Psoas muscle (tissue), 8 donors: ENCODE measurements around the gene MYMX. TPM values are rescaled to one million over a fixed set of nuclear protein-coding genes. Genes with fewer than 3 reads are reported as not detected.
A peak's percentile ranks its signal among the peaks of the same experiment; 100 is the strongest.

ENCODE experiments used
- ATAC-seq, 4 donors: fragments of 200-7000 bp; cut with Tn5 transposase; one replicate each; pipeline ENCODE4 v1.9.1; 2020; ENCODE audit warnings: moderate library complexity in 3 of 4, mild to moderate bottlenecking in 2 of 4
- DNase-seq, 2 donors: peaks; one replicate each; pipeline ENCODE4 v3.0.0-alpha.2; 2020
- H3K27ac ChIP-seq: fragments of 200-600 bp; one replicate; pipeline ENCODE4 v1.8.0; 2022
- H3K27me3 ChIP-seq, 3 donors: fragments of 200-600 bp in 1 of 3; one replicate each; pipeline versions ENCODE4 v1.6.1 to v1.8.0; 2013 to 2022; ENCODE audit warnings: low read length in 2 of 3, mild to moderate bottlenecking in 2 of 3, moderate library complexity in 1 of 3; ENCODE audit not compliant: insufficient read depth in 3 of 3
- H3K36me3 ChIP-seq, 2 donors: fragments of 200-600 bp in 1 of 2; one replicate each; pipeline versions ENCODE4 v1.6.1 to v1.8.0; 2013 to 2022; ENCODE audit warnings: low read depth in 1 of 2, mild to moderate bottlenecking in 1 of 2, moderate library complexity in 1 of 2; ENCODE audit not compliant: insufficient read depth in 1 of 2
- H3K4me1 ChIP-seq: fragments of 200-600 bp; one replicate; pipeline ENCODE4 v1.8.0; 2022
- H3K4me3 ChIP-seq: fragments of 200-600 bp; one replicate; pipeline ENCODE4 v1.8.0; 2022; ENCODE audit warnings: mild to moderate bottlenecking
- H3K9me3 ChIP-seq: fragments of 200-600 bp; one replicate; pipeline ENCODE4 v1.8.0; 2022
- CTCF ChIP-seq: fragments of 200-600 bp; IDR thresholded peaks from one replicate; pipeline ENCODE4 v1.8.0; 2022; ENCODE audit warnings: antibody characterized with exemption
- WGBS, 3 donors: extraction: QIAGEN DNeasy Blood & Tissue Kit; methylation state at CpG; one replicate each; pipeline versions ENCODE4 v1.1.6 to v1.1.7; 2013; 5-methylcytosine and 5-hydroxymethylcytosine counted together
- intact Hi-C, 2 donors: fragments of 100-400 bp; cut with DNase I; formaldehyde crosslinking; loops; one replicate each; pipeline versions ENCODE4 v1.11.0 to v1.14.2; 2022
- long read RNA-seq, 2 donors: library from polyadenylated mRNA; unstranded; transcript quantifications; one replicate each; pipeline ENCODE4 v2.0.0, GENCODE V29; 2021
- polyA plus RNA-seq, 3 donors: library from polyadenylated mRNA; stranded (reverse); fragments of 200-250 nt; gene quantifications; one replicate each; pipeline ENCODE4 v1.2.3, GENCODE V29; 2013
- total RNA-seq, 4 donors: library from RNA; stranded (reverse); fragmentation: NEBNext Ultra II Directional in 2 of 4; extraction: Animal tissue kit (Norgen Biotek cat#: 25700) in 2 of 4; gene quantifications; one replicate each; pipeline versions ENCODE4 v1.2.1 to v1.2.4, GENCODE V29; 2021 to 2023
- donor health status: healthy with polysubstance abuse.
- donor health status: DM: no; HTN: no; CAD: no; lungs with moderate emphysema.
- donor health status: Bipolar disorder and iron deficiency.
- donor health status: healthy.
- donor health status: DM: yes; HTN: yes; CAD: no.
- donor health status: DM: no; HTN: no; CAD: no.
- donor health status: DM: no; HTN: no; CAD: no.
- donor health status: DM: yes; HTN: yes; CAD: no.

The MYMX gene
- total RNA-seq (under 1 TPM in 3 of 4 donors, not detected in 1; 0.34 to 0.54 (median 0.36) TPM), polyA plus RNA-seq (under 1 TPM in 2 of 3 donors, not detected in 1; 0.09 to 0.61 TPM)
- long read RNA-seq, donor 1: 0 reads
- long read RNA-seq, donor 2: 0 reads

DNA sequence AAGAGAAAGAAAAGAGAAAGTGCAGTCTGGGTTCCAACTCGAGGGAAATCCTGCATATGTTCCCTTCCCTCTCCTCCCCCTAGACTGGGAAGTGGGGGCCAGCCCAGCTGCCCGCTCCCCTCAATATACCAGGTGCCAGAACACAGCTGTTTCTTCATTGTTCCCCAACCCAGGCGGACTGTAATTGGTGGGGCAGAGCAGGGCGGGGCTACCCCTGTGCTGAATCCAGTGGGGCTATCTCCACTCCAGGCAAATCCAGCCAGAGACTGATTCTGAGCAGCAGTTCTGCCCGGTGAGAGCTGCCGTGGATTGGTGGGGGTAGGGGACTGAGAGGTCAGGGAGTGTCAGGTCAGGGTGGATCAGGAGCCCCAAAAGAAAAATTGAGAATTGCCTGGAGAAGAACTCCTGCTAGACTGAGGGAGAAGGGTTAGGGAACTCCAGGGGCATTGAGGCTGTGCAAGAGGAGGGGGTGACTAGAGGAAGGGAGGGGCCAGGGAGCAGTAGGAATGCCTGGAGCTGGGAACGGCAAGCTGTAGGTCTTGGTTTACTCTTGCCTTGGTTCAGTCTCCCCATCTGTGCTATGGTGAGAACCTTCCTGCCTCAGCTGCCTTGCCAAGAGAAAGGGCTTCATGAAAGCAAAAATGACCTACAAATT is at the start of gene MYMX:
Gene MYMX, plus strand, starts transcription at position 250 of the 655 bp plus-strand sequence. CDS start 546 bp downstream, outside the sequence.
- Histone ChIP-seq H3K27me3 (no peaks in the 10 kb centered on the region), H3K4me1 (peaks cover 35% of the 10 kb centered on the region), H3K27ac (peak within 1 kb of the TSS; percentile 87), H3K4me3 (no peak within 1 kb of the TSS), H3K36me3 (no peaks in the 10 kb centered on the region), H3K9me3 (no peaks in the 10 kb centered on the region)
- intact Hi-C loops: loop anchor here in 1 of 2 donors (5.0 kb wide), 2 partner anchors 35 to 115 kb away; no protein-coding TSS in a partner anchor
- no peak for TF ChIP-seq CTCF
- DNase-seq (no peak), ATAC-seq (no peak)
- 30 to 43% (median 36%) methylated on average over 7 of the region's 7 CpGs for WGBS, 3 donors

DNA sequence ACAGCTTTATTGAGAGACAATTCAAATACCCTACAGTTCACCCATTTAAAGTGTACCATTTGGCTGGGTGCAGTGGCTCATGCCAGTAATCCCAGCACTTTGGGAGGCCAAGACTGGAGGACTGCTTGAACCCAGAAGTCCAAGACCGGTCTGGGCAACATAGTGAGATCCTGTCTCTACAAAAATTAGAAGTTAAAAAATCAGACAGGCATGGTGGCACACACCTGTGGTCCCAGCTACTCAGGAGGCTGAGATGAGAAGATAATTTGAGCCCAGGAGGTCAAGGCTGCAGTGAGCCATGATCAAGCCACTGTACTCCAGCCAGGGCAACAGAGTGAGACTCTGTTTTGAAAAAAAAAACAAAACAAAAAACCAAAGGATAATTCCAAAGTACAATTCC is 49.2 kb upstream of the MYMX start:
- H3K4me3 ChIP-seq: no peak overlapping the region
- intact Hi-C loops: no loop called here
- no peak for ATAC-seq

GRCh38 chr6:44169154-44169553 is 47.6 kb upstream of the MYMX start:
- Histone ChIP-seq H3K4me1 (peaks cover 8% of the 10 kb centered on the region), H3K27me3 (peaks cover 0 to 4% (median 0%) of the 10 kb centered on the region in 3 donors), H3K9me3 (no peaks in the 10 kb centered on the region), H3K36me3 (no peaks in the 10 kb centered on the region), H3K4me3 (no peak overlapping the region), H3K27ac (no peak overlapping the region)
- no peak for DNase-seq
- no peak for ATAC-seq
- TF ChIP-seq CTCF: no peak
- 50 to 60% (median 52%) methylated on average over 9 of the region's 9 CpGs for WGBS, 3 donors
- intact Hi-C loops: no loop called here

More for the DNA sequence above, 49.2 kb upstream of the MYMX start:
- H3K9me3 ChIP-seq: no peaks in the 10 kb centered on the region
- TF ChIP-seq CTCF: no peak
- peaks cover 1% of the 10 kb centered on the region for H3K4me1 ChIP-seq
- H3K27me3 ChIP-seq: peaks cover 0 to 4% (median 0%) of the 10 kb centered on the region in 3 donors
- DNase-seq: no peak
- H3K36me3 ChIP-seq: no peaks in the 10 kb centered on the region
- no peak overlapping the region for H3K27ac ChIP-seq
- 99 to 100% (median 100%) methylated on average over 1 of the region's 1 CpG for WGBS, 3 donors

GRCh38 chr6:44169886-44170570 is 46.7 kb upstream of the MYMX start:
- Histone ChIP-seq H3K4me1 (peaks cover 8% of the 10 kb centered on the region), H3K4me3 (no peak overlapping the region), H3K27me3 (peaks cover 0 to 4% (median 0%) of the 10 kb centered on the region in 3 donors), H3K27ac (no peak overlapping the region), H3K9me3 (no peaks in the 10 kb centered on the region), H3K36me3 (no peaks in the 10 kb centered on the region)
- ATAC-seq: no peak
- DNase-seq: no peak
- 74 to 82% (median 80%) methylated on average over 10 of the region's 10 CpGs for WGBS, 3 donors
- no peak for TF ChIP-seq CTCF
- intact Hi-C loops: loop anchor here (2.0 to 5.0 kb wide), 2 partner anchors 167 to 169 kb away; no protein-coding TSS in a partner anchor
